ENCODE measurements around the gene DDAH1.
"Not testable (repeated sequence)": the region's sequence is repeated elsewhere in the genome, so short reads cannot be mapped to it uniquely, and the experiment has no call there.

Gene DDAH1

GRCh38 chr1:85356130-85356529, 108.8 kb downstream of the DDAH1 start:
- no peak for DNase-seq

- DNase-seq = no peak
Observed at GRCh38 chr1:85352055-85352454, 112.9 kb downstream of the DDAH1 start.

GRCh38 chr1:85351202-85351828, 113.6 kb downstream of the DDAH1 start:
- no peak for DNase-seq

- DNase-seq = no peak
Observed at GRCh38 chr1:85349224-85349623, 115.7 kb downstream of the DDAH1 start.

- no peak for DNase-seq
Observed at GRCh38 chr1:85347908-85348307, 117.1 kb downstream of the DDAH1 start.

- not testable (repeated sequence) for DNase-seq
Observed at GRCh38 chr1:85347275-85347674, 117.7 kb downstream of the DDAH1 start.

- DNase-seq = no peak
Observed at GRCh38 chr1:85344256-85344694, 120.7 kb downstream of the DDAH1 start.

- DNase-seq = no peak
Observed at GRCh38 chr1:85343612-85344255, 121.2 kb downstream of the DDAH1 start.

GRCh38 chr1:85343213-85343611, 121.7 kb downstream of the DDAH1 start:
- no peak for DNase-seq

GRCh38 chr1:85342207-85342606, 122.8 kb downstream of the DDAH1 start:
- no peak for DNase-seq

- DNase-seq = no peak
Observed at GRCh38 chr1:85340427-85340826, 124.5 kb downstream of the DDAH1 start.

- no peak for DNase-seq
Observed at GRCh38 chr1:85339656-85340399, 125.1 kb downstream of the DDAH1 start.

- DNase-seq = no peak
Observed at GRCh38 chr1:85339089-85339488, 125.9 kb downstream of the DDAH1 start.

GRCh38 chr1:85334962-85335361, 130.0 kb downstream of the DDAH1 start:
- no peak for DNase-seq

GRCh38 chr1:85333186-85333585, 131.8 kb downstream of the DDAH1 start:
- DNase-seq = no peak

- DNase-seq = no peak
Observed at GRCh38 chr1:85332575-85332974, 132.4 kb downstream of the DDAH1 start.

- DNase-seq = no peak
Observed at GRCh38 chr1:85330711-85331290, 134.2 kb downstream of the DDAH1 start.

GRCh38 chr1:85330214-85330631, 134.7 kb downstream of the DDAH1 start:
- no peak for DNase-seq

- no peak for DNase-seq
Observed at GRCh38 chr1:85328713-85329397, 136.1 kb downstream of the DDAH1 start.

- DNase-seq = no peak
Observed at GRCh38 chr1:85327759-85328158, 137.2 kb downstream of the DDAH1 start.

GRCh38 chr1:85326851-85327250, 138.1 kb downstream of the DDAH1 start:
- no peak for DNase-seq

- no peak for DNase-seq
Observed at GRCh38 chr1:85326336-85326735, 138.6 kb downstream of the DDAH1 start.

- no peak for DNase-seq
Observed at GRCh38 chr1:85325920-85326319, 139.0 kb downstream of the DDAH1 start.

Measured in activated T-cell treated with anti-CD3 and anti-CD28 coated beads, Interleukin-2, amount 50 U/mL, for 48 hours (primary cell).